CD4-positive, CD25-positive, alpha-beta regulatory T cell (primary cell): ENCODE data around the gene H19. TPM values are rescaled to one million over a fixed set of nuclear protein-coding genes. Genes with fewer than 3 reads are reported as not detected.

Experiments used
- ATAC-seq, 2 donors: fragments of 150-1000 bp; cut with Tn5 transposase; one replicate each; pipeline ENCODE4 v1.10.0; 2021; ENCODE audit warnings: low read depth in 2 of 2, moderate number of reproducible peaks in 2 of 2, moderate library complexity in 1 of 2
- DNase-seq, 3 donors: peaks; one replicate each; pipeline versions ENCODE4 v3.0.0 to v3.0.0-alpha.2; 2012 to 2022; ENCODE audit warnings: mixed read lengths in 1 of 3
- H3K27ac ChIP-seq: one replicate; pipeline ENCODE4 v1.7.0; 2013; ENCODE audit warnings: mild to moderate bottlenecking, low read length; ENCODE audit not compliant: insufficient read depth, poor library complexity, severe bottlenecking
- H3K27me3 ChIP-seq: one replicate; pipeline ENCODE4 v1.7.0; 2013; ENCODE audit warnings: low read length; ENCODE audit not compliant: control insufficient read depth, insufficient read depth
- H3K36me3 ChIP-seq: one replicate; pipeline ENCODE4 v1.7.0; 2013; ENCODE audit warnings: mild to moderate bottlenecking, low read length, moderate library complexity; ENCODE audit not compliant: control insufficient read depth, insufficient read depth
- H3K4me1 ChIP-seq: 2 replicates; pipeline ENCODE4 v1.7.0; 2013; ENCODE audit warnings: mild to moderate bottlenecking, low read length; ENCODE audit not compliant: insufficient read depth, control insufficient read depth, poor library complexity, severe bottlenecking
- H3K4me3 ChIP-seq: one replicate; pipeline ENCODE4 v1.7.0; 2013; ENCODE audit warnings: low read depth, mild to moderate bottlenecking, low read length, moderate library complexity
- H3K9me3 ChIP-seq, 2 experiments: 1 replicate in 1 of 2; 2 replicates in 1 of 2; pipeline ENCODE4 v1.7.0; 2013; ENCODE audit warnings: low read length in 2 of 2, mild to moderate bottlenecking in 1 of 2, moderate library complexity in 1 of 2; ENCODE audit not compliant: control insufficient read depth in 2 of 2
- H3K27ac Mint-ChIP-seq, 3 donors: one replicate each; pipeline ENCODE4 v1.8.0; 2020 to 2022; ENCODE audit warnings: mild to moderate bottlenecking in 3 of 3, mixed read lengths in 3 of 3, moderate library complexity in 2 of 3
- H3K27me3 Mint-ChIP-seq: one replicate; pipeline ENCODE4 v1.8.0; 2022; ENCODE audit warnings: mild to moderate bottlenecking, mixed read lengths
- H3K36me3 Mint-ChIP-seq: one replicate; pipeline ENCODE4 v1.8.0; 2020; ENCODE audit warnings: mixed read lengths
- H3K4me1 Mint-ChIP-seq, 4 donors: one replicate each; pipeline ENCODE4 v1.8.0; 2020 to 2022; ENCODE audit warnings: mixed read lengths in 4 of 4, mild to moderate bottlenecking in 1 of 4
- H3K4me3 Mint-ChIP-seq, 4 donors: one replicate each; pipeline ENCODE4 v1.8.0; 2020 to 2022; ENCODE audit warnings: mild to moderate bottlenecking in 4 of 4, mixed read lengths in 4 of 4, moderate library complexity in 3 of 4
- H3K9me3 Mint-ChIP-seq, 7 donors: one replicate each; pipeline ENCODE4 v1.8.0; 2020 to 2022; ENCODE audit warnings: mixed read lengths in 7 of 7, mild to moderate bottlenecking in 3 of 7, moderate library complexity in 2 of 7
- polyA plus RNA-seq, 4 donors: library from polyadenylated mRNA; unstranded; fragments of 300-500 nt; fragmentation: Illumina TruSeq; gene quantifications; one replicate each; pipeline ENCODE4 v1.2.3, GENCODE V29; 2021
- total RNA-seq: library from RNA; stranded (reverse); gene quantifications from one replicate; pipeline ENCODE4 v1.2.3, GENCODE V29; 2022

H19 gene
- total RNA-seq (0.25 TPM), polyA plus RNA-seq (not detected)

GRCh38 chr11:1997755-1998154 lies at the start of gene H19:
Gene H19 (minus strand): TSS chr11:1997842.
- H3K4me3 Mint-ChIP-seq = no peak within 1 kb of the TSS
- Histone ChIP-seq H3K27ac (no peak within 1 kb of the TSS), H3K4me3 (no peak within 1 kb of the TSS), H3K9me3 (no peaks in the 10 kb centered on the region), H3K27me3 (no peaks in the 10 kb centered on the region), H3K36me3 (no peaks in the 10 kb centered on the region), H3K4me1 (no peaks in the 10 kb centered on the region)
- DNase-seq = no peak
- H3K27me3 Mint-ChIP-seq = no peaks in the 10 kb centered on the region
- ATAC-seq = no peak
- no peaks in the 10 kb centered on the region for H3K9me3 Mint-ChIP-seq
- no peaks in the 10 kb centered on the region for H3K36me3 Mint-ChIP-seq
- no peak within 1 kb of the TSS for H3K27ac Mint-ChIP-seq
- H3K4me1 Mint-ChIP-seq = no peaks in the 10 kb centered on the region

DNA sequence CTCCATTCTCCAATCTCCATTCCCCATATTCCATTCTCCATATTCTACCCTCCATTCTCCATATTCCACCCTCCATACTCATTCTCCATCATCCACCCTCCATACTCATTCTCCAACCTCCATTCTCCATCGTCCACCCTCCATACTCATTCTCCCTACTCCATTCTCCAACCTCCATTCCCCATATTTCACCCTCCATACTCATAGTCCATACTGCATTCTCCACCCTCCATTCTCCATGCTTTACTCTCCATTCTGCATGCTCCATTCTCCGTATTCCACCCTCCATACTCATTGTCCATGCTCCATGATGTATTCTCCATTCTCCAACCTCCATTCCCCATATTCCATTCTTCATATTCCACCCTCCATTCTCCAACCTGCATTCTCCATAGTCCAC lies 44.3 kb upstream of the H19 start:
- Histone ChIP-seq H3K4me1 (no peaks in the 10 kb centered on the region), H3K36me3 (no peaks in the 10 kb centered on the region), H3K4me3 (no peak overlapping the region), H3K27ac (no peak overlapping the region), H3K27me3 (no peaks in the 10 kb centered on the region), H3K9me3 (no peaks in the 10 kb centered on the region)
- Mint-ChIP-seq H3K27me3 (no peaks in the 10 kb centered on the region), H3K4me1 (no peaks in the 10 kb centered on the region), H3K27ac (no peak overlapping the region), H3K9me3 (no peaks in the 10 kb centered on the region), H3K4me3 (no peak overlapping the region), H3K36me3 (no peaks in the 10 kb centered on the region)
- no peak for ATAC-seq
- no peak for DNase-seq

GRCh38 chr11:2041153-2041552 lies 43.5 kb upstream of the H19 start:
- no peak overlapping the region for H3K4me3 Mint-ChIP-seq
- no peak overlapping the region for H3K27ac Mint-ChIP-seq
- no peaks in the 10 kb centered on the region for H3K4me1 ChIP-seq
- H3K4me1 Mint-ChIP-seq = no peaks in the 10 kb centered on the region
- no peaks in the 10 kb centered on the region for H3K27me3 Mint-ChIP-seq
- H3K27ac ChIP-seq = no peak overlapping the region
- no peaks in the 10 kb centered on the region for H3K36me3 ChIP-seq
- H3K4me3 ChIP-seq = no peak overlapping the region
- H3K9me3 ChIP-seq = no peaks in the 10 kb centered on the region
- no peaks in the 10 kb centered on the region for H3K36me3 Mint-ChIP-seq
- no peaks in the 10 kb centered on the region for H3K27me3 ChIP-seq
- DNase-seq = no peak
- ATAC-seq = no peak
- H3K9me3 Mint-ChIP-seq = no peaks in the 10 kb centered on the region

DNA sequence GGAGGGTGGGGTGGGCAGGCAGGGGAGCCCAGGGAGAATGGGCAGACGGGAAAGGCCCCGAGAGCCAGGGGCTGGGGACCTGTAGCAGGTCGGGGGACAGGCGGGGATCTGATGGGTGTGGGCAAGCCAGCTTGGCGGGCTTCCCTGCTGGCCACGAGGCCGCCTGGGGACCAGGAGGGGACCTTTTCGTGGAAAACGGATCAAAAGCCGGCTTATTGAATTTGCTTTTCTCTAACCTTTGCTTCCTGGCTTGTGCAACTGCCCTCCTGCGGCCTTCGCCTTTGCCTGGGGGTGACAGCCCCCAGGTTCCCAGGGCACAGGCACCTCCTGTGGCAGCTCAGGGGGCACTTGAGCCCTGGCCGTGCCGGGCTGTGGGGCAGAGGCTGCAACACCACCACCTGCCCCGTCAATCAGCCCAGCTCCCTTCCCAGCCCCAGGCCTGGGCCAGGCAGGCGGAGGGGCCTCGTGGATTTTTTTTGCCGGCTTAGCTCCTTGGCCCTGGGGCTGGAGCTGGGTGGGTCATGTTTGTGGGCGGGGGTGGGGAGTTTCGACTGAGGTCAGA lies 41.6 kb upstream of the H19 start:
- Mint-ChIP-seq H3K4me1 (no peaks in the 10 kb centered on the region), H3K4me3 (no peak overlapping the region), H3K27ac (no peak overlapping the region), H3K36me3 (no peaks in the 10 kb centered on the region), H3K9me3 (no peaks in the 10 kb centered on the region), H3K27me3 (no peaks in the 10 kb centered on the region)
- ATAC-seq (no peak), DNase-seq (no peak)
- Histone ChIP-seq H3K4me3 (no peak overlapping the region), H3K27me3 (no peaks in the 10 kb centered on the region), H3K36me3 (no peaks in the 10 kb centered on the region), H3K9me3 (no peaks in the 10 kb centered on the region), H3K27ac (no peak overlapping the region), H3K4me1 (no peaks in the 10 kb centered on the region)

GRCh38 chr11:2036863-2037486 lies 39.3 kb upstream of the H19 start:
- no peak for ATAC-seq
- Histone ChIP-seq H3K27ac (no peak overlapping the region), H3K27me3 (no peaks in the 10 kb centered on the region), H3K9me3 (no peaks in the 10 kb centered on the region), H3K4me1 (no peaks in the 10 kb centered on the region), H3K4me3 (no peak overlapping the region), H3K36me3 (no peaks in the 10 kb centered on the region)
- Mint-ChIP-seq H3K27ac (no peak overlapping the region), H3K4me3 (no peak overlapping the region), H3K36me3 (no peaks in the 10 kb centered on the region), H3K9me3 (no peaks in the 10 kb centered on the region), H3K27me3 (no peaks in the 10 kb centered on the region), H3K4me1 (no peaks in the 10 kb centered on the region)
- no peak for DNase-seq

GRCh38 chr11:2035382-2035781 lies 37.7 kb upstream of the H19 start:
- ATAC-seq (no peak), DNase-seq (no peak)
- Histone ChIP-seq H3K36me3 (no peaks in the 10 kb centered on the region), H3K27me3 (no peaks in the 10 kb centered on the region), H3K4me1 (no peaks in the 10 kb centered on the region), H3K9me3 (no peaks in the 10 kb centered on the region), H3K4me3 (no peak overlapping the region), H3K27ac (no peak overlapping the region)
- Mint-ChIP-seq H3K4me1 (no peaks in the 10 kb centered on the region), H3K27ac (no peak overlapping the region), H3K36me3 (no peaks in the 10 kb centered on the region), H3K27me3 (no peaks in the 10 kb centered on the region), H3K4me3 (no peak overlapping the region), H3K9me3 (no peaks in the 10 kb centered on the region)

GRCh38 chr11:2031058-2031457 lies 33.4 kb upstream of the H19 start:
- no peaks in the 10 kb centered on the region for H3K4me1 Mint-ChIP-seq
- H3K4me3 Mint-ChIP-seq = no peak overlapping the region
- H3K9me3 ChIP-seq = no peaks in the 10 kb centered on the region
- no peaks in the 10 kb centered on the region for H3K36me3 ChIP-seq
- H3K36me3 Mint-ChIP-seq = no peaks in the 10 kb centered on the region
- no peak overlapping the region for H3K4me3 ChIP-seq
- H3K27me3 ChIP-seq = no peaks in the 10 kb centered on the region
- no peaks in the 10 kb centered on the region for H3K4me1 ChIP-seq
- no peak overlapping the region for H3K27ac ChIP-seq
- DNase-seq (no peak), ATAC-seq (no peak)
- H3K27me3 Mint-ChIP-seq = no peaks in the 10 kb centered on the region
- no peak overlapping the region for H3K27ac Mint-ChIP-seq
- H3K9me3 Mint-ChIP-seq = no peaks in the 10 kb centered on the region

- no peak overlapping the region for H3K4me3 Mint-ChIP-seq
- no peaks in the 10 kb centered on the region for H3K4me1 Mint-ChIP-seq
- Histone ChIP-seq H3K4me3 (no peak overlapping the region), H3K27me3 (no peaks in the 10 kb centered on the region), H3K27ac (no peak overlapping the region), H3K36me3 (no peaks in the 10 kb centered on the region), H3K4me1 (no peaks in the 10 kb centered on the region), H3K9me3 (no peaks in the 10 kb centered on the region)
- no peaks in the 10 kb centered on the region for H3K9me3 Mint-ChIP-seq
- no peaks in the 10 kb centered on the region for H3K27me3 Mint-ChIP-seq
- DNase-seq (no peak), ATAC-seq (no peak)
- H3K36me3 Mint-ChIP-seq = no peaks in the 10 kb centered on the region
- no peak overlapping the region for H3K27ac Mint-ChIP-seq
These were observed 30.1 kb upstream of the H19 start for GRCh38 chr11:2027708-2028107.
